DMS153 treated with DMSO at 0.1 percent for 48 hours (cell line): ENCODE data around the gene ZNF219.

Experiments
- DNase-seq: peaks from one replicate; lab custom pipeline; 2025; ENCODE audit not compliant: unreplicated experiment; lab: John Stamatoyannopoulos, UW

The ZNF219 gene

GRCh38 chr14:21088687-21089086 is 9.8 kb downstream of the ZNF219 start:
- DNase-seq, result no peak

GRCh38 chr14:21087294-21088091 is 11.0 kb downstream of the ZNF219 start:
- no peak for DNase-seq

- no peak for DNase-seq
These were observed 11.6 kb downstream of the ZNF219 start for GRCh38 chr14:21086908-21087293.

GRCh38 chr14:21084998-21085853 is 13.2 kb downstream of the ZNF219 start:
- DNase-seq, result no peak

- DNase-seq, result no peak
These were observed 14.1 kb downstream of the ZNF219 start for GRCh38 chr14:21084396-21084795.

- DNase-seq, result no peak
These were observed 14.7 kb downstream of the ZNF219 start for GRCh38 chr14:21083565-21084325.

GRCh38 chr14:21081521-21082142 is 16.8 kb downstream of the ZNF219 start:
- DNase-seq, result no peak

- DNase-seq, result no peak
These were observed 19.7 kb downstream of the ZNF219 start for GRCh38 chr14:21078726-21079125.

GRCh38 chr14:21078287-21078686 is 20.2 kb downstream of the ZNF219 start:
- DNase-seq, result no peak

- no peak for DNase-seq
These were observed 20.8 kb downstream of the ZNF219 start for GRCh38 chr14:21077672-21078071.

GRCh38 chr14:21075719-21076437 is 22.6 kb downstream of the ZNF219 start:
- no peak for DNase-seq

- DNase-seq, result no peak
These were observed 23.8 kb downstream of the ZNF219 start for GRCh38 chr14:21074398-21075272.

- no peak for DNase-seq
These were observed 24.5 kb downstream of the ZNF219 start for GRCh38 chr14:21073921-21074320.

GRCh38 chr14:21072781-21073339 is 25.6 kb downstream of the ZNF219 start:
- DNase-seq, result no peak

- DNase-seq, result no peak
These were observed 26.4 kb downstream of the ZNF219 start for GRCh38 chr14:21072031-21072473.

- peak; percentile 66 for DNase-seq
These were observed 27.0 kb downstream of the ZNF219 start for GRCh38 chr14:21071225-21072030.

GRCh38 chr14:21070610-21071224 is 27.7 kb downstream of the ZNF219 start:
- DNase-seq, result peak; percentile 16
